GM19193 (cell line): ENCODE measurements around the gene DOLK.
A peak's percentile ranks its signal among the peaks of the same experiment; 100 is the strongest.

Experiments
- POLR2A ChIP-seq: IDR thresholded peaks from 4 replicates; pipeline ENCODE4 v1.6.1; 2011; ENCODE audit not compliant: insufficient read depth, insufficient read length; ENCODE audit errors: extremely low read depth

The DOLK gene

DNA sequence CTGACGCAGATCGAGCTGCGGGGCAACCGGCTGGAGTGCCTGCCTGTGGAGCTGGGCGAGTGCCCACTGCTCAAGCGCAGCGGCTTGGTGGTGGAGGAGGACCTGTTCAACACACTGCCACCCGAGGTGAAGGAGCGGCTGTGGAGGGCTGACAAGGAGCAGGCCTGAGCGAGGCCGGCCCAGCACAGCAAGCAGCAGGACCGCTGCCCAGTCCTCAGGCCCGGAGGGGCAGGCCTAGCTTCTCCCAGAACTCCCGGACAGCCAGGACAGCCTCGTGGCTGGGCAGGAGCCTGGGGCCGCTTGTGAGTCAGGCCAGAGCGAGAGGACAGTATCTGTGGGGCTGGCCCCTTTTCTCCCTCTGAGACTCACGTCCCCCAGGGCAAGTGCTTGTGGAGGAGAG is 31.2 kb downstream of the DOLK start:
- TF ChIP-seq POLR2A, result no peak

DNA sequence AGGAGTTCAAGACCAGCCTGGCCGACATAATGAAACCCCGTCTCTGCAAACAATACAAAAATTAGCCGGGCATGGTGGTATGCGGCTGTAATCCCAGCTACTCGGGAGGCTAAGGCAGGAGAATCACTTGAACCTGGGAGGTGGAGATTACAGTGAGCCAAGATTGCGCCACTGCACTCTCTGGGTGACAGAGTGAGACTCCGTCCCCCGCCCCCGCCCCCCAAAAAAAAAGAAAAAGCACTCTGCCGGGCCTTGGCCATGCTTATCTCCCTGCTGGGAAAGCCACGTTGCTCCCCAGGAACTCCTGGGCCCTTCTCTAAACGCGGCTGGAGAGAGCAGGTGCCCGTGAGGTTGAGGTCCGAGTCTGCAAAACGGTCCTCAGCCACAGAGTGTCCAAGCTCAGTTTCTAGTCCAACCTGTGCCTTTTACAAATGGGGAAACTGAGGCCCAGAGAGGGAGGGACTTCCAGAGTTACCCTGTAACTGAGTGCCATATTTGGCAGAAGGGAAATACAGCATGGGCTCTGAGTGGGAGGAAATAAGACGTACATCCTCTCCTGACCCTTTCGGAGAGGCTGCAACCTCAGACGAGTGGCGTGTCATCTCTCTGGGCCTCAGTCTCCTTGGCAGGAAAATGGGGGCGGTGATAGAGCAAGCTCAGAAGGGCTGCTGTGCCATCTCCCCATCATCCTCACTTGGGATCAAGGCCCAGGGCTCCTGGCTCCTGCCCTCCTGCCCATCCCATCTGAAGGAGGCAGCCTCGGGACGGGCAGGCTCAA is 33.2 kb downstream of the DOLK start:
- TF ChIP-seq POLR2A, result no peak

DNA sequence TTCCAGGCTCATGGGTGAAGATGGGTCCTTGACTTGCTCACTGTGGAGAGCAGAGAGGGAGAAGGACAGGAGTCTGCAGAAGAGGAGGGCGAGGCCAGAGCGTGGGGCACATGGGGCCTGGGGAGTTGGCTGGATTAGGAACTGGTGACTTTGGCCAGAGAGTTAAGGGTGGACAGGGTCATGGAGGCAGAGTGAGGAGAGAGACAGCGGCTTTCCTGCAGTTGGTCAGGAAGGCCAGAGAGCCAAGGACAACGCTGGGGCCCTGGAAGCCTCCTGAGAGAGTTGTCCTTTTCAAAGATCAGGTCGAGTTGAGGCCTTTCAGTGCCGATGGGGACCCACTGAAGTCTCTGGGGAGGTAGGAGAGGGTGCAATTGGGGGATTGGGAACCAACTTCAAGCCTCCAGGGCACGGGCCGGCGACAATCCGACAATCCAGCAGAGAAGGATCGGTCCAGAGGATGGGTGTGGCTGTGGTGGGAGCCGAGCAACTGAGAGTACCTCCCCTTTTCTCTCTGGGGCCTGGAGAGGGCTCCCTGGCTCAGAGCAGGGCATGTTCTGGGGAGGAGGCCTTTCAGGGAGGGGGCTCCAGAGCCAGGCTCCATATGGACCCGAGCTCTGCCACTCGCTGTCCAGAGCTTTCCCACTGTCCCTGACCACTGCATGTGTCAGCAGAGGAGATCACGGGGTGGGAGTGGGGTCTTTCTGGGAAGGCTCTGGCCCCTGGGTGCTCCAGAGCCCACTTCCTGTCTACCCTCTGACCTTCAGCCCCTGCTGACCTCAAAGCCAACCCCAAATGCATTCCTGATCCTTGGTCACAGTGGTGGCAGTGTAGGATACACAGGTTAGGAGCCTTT is 34.1 kb downstream of the DOLK start:
- no peak for TF ChIP-seq POLR2A

DNA sequence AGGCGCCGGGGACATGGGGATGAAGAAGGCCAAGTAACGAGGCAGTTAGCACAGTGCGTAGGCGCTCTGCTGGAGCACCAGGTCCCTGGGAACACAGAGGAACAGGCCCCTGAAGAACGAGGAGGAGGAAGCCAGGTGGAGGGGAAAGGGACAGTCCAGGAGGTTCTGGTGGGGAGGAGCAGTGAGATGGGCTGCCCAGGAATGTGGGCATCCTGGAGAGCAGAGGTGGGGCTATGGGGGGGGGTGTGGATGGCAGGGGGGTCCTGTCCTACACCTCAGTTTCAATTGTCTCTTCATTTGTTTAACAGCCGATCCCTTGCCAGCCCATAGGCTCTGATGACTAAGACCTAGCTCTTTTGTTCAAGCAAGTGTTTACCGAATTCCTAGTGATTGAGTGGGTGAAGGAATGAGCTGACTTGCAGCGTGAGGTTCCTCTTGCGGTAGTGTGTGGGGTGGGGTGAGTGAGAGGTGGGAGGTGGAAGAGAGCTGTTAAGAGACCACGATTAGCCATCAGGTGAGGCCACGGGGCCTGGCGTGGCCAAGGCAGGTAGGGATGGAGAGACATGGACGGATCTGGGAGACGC is 35.0 kb downstream of the DOLK start:
- no peak for TF ChIP-seq POLR2A

DNA sequence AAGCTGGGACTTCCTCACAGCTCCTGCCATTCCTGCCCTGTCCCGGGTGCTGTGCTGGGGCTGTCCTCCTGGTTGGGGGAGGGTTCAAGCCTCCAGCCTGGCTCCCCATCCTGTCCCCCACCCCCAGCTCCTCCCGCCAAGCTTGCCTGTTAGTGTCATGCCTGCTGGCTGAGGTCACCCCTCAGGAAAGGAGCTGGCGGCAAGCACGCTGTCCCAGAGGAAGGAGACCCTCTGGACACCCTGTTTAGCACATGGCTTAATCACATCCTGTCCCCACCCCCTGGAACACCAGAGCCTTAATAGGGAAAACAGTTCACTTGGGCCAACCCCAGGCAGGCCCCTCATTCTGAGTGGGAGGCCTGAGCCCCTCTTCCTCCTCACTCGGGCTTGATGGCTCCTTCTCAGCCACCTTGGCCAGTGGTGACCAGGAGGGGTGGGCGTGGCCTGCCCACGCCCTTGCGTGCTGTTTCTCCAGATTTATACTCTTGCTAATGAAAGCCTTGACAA is 35.8 kb downstream of the DOLK start:
- TF ChIP-seq POLR2A, result no peak

DNA sequence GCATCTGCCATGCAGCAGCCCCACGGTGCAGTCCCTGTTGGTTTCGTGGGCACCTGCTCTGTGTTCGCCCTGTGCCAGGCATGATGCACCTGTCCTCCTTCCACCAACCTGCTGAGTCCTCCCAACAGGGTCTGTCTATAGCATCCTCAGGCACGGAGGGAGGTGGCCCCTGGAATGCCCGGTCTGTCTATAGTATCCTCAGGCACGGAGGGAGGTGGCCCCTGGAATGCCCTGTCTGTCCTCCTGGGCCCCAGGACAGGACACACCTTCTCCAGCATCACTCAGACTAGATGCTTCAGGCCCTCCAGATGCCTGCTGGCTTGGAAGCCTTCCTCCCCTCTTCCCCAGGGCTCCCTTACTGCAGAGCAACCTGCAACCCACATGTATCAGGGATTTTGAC is 36.5 kb downstream of the DOLK start:
- TF ChIP-seq POLR2A, result no peak

DNA sequence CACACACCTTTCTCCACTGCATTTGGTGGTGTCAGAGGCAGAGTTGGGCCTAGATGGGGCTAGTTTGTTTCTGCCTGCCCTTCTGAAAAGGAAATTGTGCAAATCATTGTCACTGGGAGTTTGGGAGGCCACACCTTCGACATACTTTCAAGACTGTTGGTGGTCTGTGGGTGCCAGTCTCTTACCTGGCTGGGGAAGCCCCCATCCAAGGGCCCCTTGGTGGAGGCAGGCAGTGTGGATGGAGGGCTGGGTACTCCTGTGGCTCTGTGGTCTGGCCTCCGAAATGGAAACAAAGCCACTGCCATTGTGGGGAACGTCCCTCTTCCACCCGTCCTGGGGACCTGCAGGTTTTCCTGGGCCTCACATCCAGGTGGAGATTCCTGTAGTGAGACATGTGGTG is 37.5 kb downstream of the DOLK start:
- TF ChIP-seq POLR2A, result no peak

DNA sequence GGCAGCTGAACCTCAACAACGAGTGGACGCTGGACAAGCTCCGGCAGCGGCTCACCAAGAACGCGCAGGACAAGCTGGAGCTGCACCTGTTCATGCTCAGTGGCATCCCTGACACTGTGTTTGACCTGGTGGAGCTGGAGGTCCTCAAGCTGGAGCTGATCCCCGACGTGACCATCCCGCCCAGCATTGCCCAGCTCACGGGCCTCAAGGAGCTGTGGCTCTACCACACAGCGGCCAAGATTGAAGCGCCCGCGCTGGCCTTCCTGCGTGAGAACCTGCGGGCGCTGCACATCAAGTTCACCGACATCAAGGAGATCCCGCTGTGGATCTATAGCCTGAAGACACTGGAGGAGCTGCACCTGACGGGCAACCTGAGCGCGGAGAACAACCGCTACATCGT is 39.0 kb downstream of the DOLK start:
- no peak for TF ChIP-seq POLR2A

DNA sequence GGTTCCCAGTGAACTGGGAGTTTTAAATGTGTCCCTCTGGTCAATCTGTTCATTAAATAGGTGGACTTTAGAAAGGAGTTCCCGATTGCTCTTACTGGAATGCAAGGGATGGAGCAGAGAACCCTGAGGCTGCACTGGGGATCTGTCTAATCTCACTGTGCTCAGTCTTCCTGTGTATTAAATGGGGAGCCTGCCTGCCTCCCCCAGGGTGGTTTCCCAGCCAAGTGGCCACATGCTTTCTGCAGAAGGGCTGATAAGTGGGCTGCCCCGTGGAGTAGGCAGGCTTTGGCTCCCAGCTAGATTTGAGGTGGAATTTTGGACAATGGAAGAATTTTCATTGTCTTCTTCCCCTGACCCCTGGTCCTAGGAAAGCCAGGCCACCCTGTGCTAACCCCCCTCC is 40.7 kb downstream of the DOLK start:
- no peak for TF ChIP-seq POLR2A

DNA sequence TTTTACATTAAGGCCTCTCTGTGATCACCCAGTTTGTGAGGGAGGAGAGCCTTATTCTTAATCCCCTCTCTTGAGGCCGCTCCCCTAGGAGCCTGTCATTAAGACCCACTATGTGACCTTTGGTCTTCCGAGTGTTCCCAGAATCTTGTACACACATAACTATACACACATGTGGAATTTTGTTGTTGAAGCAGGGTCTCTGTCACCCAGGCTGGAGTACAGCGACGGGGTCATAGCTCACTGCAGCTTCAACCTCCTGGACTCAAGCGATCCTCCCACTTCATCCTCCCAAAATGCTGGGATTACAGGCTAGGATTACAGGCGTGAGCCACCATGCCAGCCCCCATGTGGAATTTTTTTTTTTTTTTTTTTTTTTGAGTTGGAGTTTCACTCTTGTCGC is 41.4 kb downstream of the DOLK start:
- TF ChIP-seq POLR2A, result no peak

DNA sequence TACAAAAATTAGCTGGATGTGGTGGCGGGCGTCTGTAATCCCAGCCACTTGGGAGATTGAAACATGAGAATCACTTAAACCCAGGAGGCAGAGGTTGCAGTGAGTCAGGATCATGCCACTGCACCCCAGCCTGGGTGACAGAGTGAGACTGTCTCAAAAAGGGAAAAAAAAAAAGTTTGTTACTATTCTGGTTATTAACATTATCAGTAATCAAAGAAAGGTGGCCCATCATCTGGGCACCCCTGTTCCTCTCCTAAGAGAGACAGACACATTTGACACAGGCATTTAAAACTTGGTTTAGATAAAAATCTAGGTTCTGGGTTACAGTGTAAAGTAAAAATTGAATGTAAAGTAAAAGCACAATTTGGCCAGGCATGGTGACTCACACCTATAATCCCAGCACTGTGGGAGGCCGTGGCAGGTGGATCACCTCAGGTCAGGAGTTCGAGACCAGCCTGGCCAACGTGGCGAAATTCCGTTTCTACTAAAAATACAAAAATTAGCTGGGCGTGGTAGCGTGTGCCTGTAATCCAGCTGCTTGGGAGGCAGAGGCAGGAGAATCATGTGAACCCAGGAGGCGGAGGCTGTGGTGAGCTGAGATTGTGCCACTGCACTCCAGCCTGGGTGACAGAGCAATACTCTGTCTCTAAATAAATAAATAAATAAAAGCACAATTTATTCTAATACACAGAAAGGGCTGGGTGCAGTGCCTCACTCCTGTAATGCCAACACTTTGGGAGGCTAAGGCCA is 43.4 kb downstream of the DOLK start:
- TF ChIP-seq POLR2A, result no peak

DNA sequence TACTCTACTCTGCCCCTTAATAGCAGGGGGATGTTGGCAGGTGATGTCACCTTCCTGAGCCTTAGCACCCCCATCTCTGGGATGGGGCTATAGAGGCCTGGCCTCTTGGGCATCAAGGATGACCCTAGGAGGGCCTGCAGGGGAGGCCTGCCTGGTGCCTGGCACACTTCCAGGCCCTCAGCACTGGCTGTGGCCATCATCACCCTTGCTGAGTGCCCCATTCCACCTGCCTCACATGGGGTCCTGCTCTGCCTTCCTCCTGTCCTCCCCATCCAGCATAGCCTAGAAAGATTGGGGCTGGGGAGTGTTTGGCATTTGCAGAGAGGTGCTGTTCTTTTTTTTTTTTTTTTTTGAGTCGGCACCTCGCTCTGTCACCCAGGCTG is 44.3 kb downstream of the DOLK start:
- TF ChIP-seq POLR2A, result no peak

DNA sequence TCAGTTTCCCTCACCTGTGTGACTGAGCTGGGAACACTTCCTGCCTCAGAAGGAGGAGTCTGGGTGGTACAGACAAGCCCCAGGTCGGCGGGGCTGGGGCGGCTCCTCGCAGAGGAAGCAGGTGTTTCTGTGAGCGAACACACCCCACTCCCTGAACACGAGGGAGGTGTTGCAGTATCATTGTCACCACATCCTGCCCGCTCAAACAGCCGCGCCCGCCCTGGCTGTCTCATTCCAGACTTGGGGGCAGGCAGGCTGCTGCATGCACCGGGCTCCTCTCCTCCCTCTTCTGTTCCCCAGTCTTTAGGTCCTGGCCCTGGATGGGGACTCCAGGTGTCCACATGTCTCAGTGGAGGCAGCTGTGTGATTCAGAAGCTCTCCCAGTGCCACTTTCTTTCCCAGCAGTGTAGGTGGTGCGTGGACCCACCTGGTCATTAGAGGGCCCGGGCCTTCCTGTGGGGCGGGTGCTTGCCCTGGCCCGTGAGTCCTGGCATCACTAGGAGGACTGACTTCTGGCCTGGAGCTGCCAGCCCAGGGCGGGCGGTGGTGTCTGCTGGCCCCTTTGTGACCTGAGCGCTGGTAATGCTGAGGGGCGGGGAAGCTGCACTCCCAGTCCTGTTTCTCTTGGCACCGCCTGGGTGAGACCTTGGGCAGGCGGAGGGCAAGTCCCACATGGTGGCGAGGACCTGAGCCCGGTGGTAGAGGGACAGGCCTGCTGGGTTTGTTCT is 44.9 kb downstream of the DOLK start:
- TF ChIP-seq POLR2A, result peak; percentile 69

DNA sequence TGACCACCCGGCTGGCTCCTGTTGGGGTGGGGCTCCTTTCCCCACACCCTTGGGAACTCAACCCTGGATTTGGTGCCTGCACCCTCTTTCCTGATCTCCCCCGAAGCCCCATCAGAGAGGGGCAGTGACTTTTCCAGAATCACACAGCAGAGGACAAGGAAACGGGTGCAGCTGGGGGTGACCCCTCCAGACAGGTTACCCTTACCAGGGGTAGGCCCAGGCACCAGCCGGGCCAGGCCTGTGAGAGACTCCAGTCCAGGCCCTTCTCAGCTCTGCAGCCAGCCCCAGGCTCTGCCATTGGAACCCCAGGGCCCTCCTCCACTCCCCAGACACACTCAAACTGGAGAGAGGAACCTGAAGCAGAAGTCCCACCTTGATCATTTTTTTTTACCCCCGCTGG is 45.6 kb downstream of the DOLK start:
- TF ChIP-seq POLR2A, result no peak
